HG02678 (cell line): ENCODE measurements around the gene CFAP77.
"Not testable (repeated sequence)": the region's sequence is repeated elsewhere in the genome, so short reads cannot be mapped to it uniquely, and the experiment has no call there.

Experiments used
- ATAC-seq: cut with Tn5 transposase; IDR thresholded peaks from one replicate; pipeline ENCODE4 v1.9.1; 2021; ENCODE audit warnings: mild to moderate bottlenecking, moderate library complexity; ENCODE audit not compliant: unreplicated experiment

CFAP77 gene

GRCh38 chr9:132545578-132545977 lies 135.6 kb downstream of the CFAP77 start:
- no peak for ATAC-seq

DNA sequence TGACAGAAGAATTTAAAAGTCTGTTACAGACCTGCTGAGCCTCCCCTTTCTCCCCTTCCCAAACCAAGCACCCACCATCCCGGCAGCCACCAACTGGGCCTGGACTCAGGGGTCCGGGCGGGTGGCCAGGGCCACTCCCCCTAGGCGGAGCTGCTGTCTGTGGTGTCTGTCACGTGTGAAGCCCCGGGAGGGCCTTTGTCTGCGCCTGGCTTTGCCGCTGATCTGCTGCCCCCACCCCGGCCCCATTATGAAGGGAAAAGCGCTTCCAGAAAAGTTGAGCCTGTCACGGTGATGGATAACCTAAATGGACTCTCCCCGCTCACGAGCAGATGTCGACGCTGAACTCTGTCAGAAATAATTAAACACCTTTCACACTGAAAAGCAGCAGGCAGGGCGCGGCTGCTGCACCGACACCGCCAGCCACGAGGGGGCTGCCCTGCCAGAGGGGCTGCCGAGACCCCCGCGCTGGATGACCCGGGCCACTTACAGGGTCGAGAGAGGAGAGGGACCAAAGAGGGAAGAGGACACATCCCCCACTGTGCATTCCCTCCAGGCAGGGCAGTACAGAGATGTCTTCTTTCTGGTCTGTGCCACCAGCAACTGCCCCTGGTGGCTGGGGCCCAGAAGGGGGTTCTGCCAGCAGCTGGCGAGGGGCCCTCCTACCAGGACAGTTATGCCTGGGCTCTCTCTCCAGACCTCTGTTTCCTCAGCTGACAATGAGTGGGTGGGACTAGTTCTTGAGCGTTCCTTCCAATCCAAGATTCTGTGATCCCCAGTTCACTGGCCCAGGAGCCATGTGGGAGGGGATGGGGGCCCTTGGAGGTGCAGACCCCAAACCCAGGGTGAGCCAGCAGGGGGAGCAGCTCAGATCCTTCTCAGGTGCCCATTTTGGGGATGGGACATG lies 136.4 kb downstream of the CFAP77 start:
- ATAC-seq, result no peak

GRCh38 chr9:132547052-132547431 lies 137.0 kb downstream of the CFAP77 start:
- no peak for ATAC-seq

GRCh38 chr9:132547436-132547835 lies 137.4 kb downstream of the CFAP77 start:
- no peak for ATAC-seq

- no peak for ATAC-seq
Observed at GRCh38 chr9:132547976-132548730, 138.1 kb downstream of the CFAP77 start.

- no peak for ATAC-seq
Observed at GRCh38 chr9:132548751-132549640, 139.0 kb downstream of the CFAP77 start.

DNA sequence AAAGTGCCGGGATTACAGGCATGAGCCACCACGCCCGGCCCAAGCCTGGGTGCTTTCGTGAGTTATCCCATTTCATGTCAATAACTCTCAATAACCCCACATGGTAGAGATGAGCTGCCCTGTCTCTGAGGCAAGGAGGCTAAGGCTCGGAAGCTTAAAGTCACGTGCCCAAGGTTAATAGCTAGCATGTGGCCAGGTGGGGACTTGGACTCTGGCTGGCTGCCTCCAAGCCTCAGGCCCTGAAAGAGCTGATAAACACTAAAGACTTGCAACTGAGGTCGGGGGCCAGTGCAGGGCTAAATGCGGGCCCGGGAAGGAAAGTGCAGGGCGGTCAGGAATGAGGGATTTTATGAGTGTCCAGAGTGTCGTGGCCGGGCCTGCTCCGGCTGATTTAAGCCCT lies 141.5 kb downstream of the CFAP77 start:
- ATAC-seq, result no peak

GRCh38 chr9:132552041-132552440 lies 142.0 kb downstream of the CFAP77 start:
- no peak for ATAC-seq

- no peak for ATAC-seq
Observed at GRCh38 chr9:132554755-132555154, 144.7 kb downstream of the CFAP77 start.

DNA sequence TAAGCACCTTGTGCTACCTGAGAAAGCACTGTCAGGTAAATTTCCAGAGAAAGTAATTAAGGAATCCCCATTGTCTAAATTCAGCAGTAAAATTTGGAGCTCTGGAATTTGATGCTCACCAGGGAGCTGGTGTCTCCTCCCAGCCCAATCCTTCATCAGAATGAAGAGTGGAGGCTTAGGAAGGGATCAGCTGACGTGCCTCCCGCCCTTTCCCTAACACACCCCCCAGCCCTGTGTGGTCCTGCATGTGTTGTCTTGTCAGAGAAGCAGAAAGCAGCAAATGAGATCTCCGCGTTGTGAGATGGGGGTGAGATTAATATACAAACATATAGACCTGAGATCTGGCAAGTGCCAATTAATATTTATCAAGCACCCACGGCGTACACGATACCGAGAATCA lies 145.5 kb downstream of the CFAP77 start:
- no peak for ATAC-seq

- no peak for ATAC-seq
Observed at GRCh38 chr9:132556235-132556634, 146.2 kb downstream of the CFAP77 start.

DNA sequence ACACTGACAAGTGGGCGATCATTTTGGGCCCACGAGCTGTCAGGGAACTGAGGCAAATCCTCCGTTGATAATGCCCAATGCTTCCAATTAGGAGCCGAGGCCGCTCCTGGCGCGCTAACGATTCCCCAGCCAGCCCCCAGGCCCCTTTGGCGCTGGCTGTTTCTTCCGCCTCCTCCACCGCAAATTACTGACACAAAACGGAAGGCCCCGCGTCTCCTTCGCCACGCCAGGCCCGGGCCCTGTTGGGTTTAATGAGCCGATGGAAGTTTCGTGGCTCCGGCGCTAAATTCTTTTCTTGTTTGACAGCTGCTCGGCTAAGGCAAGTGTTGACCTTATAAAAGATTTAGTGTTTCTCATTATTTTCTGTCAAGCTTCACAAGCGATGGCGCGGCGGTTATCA lies 146.7 kb downstream of the CFAP77 start:
- no peak for ATAC-seq

DNA sequence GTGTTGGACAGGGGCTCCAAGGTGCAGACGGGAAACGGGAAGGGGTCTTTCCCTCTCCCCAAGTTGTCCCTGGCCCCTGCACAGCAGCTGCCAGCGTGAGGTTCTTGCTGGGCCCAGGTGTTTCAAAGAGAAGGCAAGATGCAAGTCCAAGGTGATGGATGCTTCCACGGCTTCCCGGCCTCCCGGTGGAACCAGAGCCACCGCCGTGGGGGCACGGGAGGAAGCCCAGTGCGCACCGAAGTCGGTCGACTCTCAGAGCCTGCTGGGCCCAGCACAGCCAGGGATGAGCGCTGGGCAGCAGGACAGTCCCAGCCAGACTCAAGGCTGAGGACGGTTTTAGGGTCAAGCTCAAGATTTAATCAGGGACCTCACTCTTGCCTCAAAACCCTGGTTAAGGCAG lies 147.1 kb downstream of the CFAP77 start:
- ATAC-seq, result no peak

- no peak for ATAC-seq
Observed at GRCh38 chr9:132559711-132560110, 149.7 kb downstream of the CFAP77 start.

DNA sequence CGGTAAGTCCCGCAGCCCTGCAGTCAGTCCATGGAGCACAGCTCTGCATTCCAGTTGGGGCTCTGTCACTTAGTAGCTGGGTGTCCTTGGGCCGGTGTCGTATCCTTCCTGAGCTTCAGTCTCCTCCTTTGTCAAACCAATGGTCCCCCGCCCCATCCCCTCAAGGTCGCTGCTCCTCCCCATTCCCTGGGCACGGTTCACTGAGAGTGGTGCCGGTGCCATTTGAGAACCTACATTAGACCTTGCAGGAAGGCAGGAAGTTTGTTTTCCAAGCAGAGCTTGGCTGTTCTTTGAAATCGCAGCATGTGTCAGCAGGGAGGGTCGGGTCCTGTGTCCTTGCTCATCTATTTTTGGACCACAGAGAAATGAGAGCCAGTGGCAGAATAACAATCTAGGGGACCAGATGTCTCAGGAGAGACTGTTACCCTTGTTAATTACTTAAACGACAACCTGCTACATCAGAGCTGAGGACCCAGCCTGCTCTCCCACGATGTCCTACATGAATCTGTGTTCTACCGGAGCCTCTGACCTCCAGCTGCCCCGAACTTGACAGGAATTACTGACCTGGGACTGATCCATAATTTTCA lies 150.7 kb downstream of the CFAP77 start:
- no peak for ATAC-seq

DNA sequence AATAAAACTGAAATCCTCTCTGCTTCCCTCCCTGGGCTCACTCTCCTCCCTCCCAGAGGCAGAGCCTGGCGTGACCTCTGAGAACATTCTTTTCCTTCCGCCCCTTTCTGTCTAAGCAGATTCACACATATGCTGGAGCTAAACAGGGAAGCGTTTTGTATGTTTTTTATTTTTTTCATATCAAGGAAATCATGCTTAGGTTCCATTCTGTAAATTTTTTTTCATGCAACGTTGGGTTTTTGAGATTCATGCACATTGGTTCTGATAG lies 152.2 kb downstream of the CFAP77 start:
- ATAC-seq, result no peak

GRCh38 chr9:132564526-132564925 lies 154.5 kb downstream of the CFAP77 start:
- ATAC-seq, result no peak

- not testable (repeated sequence) for ATAC-seq
Observed at GRCh38 chr9:132568787-132569186, 158.8 kb downstream of the CFAP77 start.

DNA sequence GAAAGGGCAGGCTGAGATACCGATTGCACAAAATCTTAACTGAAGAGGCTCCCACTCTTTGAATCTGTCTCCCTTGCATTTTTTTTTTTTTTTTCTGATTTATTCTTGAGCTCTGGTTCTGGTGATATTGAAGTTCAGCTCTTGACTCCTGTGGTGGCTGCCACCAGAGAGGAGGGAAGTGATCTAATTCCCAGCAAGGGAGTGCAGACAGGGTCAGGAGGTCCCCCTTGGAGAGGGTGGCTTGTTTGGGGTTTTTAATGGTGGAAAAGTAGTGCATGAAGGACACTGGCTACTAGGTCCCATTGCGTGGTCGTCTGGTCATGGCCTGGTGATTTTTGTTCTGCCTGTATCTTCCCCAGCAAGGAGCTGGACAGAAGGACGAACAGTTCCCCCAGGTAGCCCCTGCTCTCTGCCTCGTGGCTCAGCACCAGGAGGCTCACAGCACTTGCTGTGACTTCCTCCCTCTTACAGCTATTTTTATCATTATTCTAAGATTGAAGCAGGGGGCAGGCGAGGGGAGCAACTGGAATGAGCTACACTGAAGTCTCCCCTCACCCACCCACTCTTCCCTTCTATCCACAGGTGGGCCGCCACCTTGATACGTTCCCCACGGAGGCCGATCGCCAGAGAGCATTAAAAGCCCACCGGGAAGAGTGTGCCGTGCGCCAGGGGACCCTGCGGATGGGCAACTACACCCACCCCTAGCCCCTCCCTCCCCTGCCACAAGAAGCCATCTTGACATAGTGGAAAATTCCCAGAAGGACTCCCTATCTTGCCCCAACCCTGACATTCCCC lies 162.0 kb downstream of the CFAP77 start:
- no peak for ATAC-seq

GRCh38 chr9:132572921-132573320 lies 162.9 kb downstream of the CFAP77 start:
- ATAC-seq, result no peak
